GM19043 (cell line): ENCODE data around the gene VWA7.
A peak's percentile ranks its signal among the peaks of the same experiment; 100 is the strongest.

ENCODE experiments used
- ATAC-seq: cut with Tn5 transposase; IDR thresholded peaks from one replicate; pipeline ENCODE4 v1.9.1; 2021; ENCODE audit warnings: low read depth; ENCODE audit not compliant: unreplicated experiment

Gene VWA7

GRCh38 chr6:31732029-31732428 is 45.1 kb downstream of the VWA7 start:
- ATAC-seq: no peak

DNA sequence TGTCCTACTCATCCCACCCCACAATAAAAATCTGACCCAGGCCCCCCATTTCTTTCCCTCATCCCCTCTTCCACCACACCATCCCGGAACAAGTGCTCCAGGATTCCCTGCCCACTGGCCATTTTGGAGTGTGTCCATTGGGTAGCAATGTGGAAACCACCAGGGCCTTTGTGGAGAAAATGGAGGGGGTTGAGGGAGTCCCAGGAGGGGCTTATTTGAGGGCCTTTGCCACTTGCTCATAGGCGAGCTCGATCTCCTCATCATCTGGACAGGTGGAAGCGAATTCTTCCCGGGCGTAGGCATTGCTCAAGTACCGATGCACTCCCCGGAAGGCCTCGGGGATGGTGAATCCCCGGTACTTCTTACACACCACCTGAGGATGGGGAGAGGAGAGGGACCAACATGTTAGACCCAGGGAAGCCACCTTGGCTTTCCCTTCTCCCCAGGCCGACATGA is 46.5 kb downstream of the VWA7 start:
- no peak for ATAC-seq

- ATAC-seq: no peak
Observed at GRCh38 chr6:31729979-31730630, 47.0 kb downstream of the VWA7 start.

DNA sequence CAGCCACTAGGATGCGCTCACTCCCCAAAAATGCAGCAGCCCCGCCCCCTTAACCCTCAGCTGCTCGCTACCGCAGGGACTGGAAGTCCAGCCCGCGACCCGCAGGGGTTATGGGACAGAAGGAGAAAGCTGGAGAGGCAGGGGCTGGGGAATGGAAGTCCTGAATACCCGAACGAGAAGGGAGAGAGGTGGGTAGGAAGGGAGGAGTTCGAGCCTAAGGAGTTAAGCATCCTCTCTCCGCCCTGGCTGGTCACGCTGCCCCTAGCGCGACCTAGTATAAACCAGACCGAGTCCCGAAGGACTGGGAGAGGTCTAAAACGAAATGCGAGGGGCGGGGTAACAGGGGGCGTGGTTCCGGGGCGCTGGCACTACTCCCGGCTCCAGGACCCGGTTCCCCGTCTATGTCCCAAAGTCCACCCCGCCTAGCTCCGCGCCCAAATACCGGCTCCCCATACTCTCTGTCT is 47.6 kb downstream of the VWA7 start:
- ATAC-seq: no peak

DNA sequence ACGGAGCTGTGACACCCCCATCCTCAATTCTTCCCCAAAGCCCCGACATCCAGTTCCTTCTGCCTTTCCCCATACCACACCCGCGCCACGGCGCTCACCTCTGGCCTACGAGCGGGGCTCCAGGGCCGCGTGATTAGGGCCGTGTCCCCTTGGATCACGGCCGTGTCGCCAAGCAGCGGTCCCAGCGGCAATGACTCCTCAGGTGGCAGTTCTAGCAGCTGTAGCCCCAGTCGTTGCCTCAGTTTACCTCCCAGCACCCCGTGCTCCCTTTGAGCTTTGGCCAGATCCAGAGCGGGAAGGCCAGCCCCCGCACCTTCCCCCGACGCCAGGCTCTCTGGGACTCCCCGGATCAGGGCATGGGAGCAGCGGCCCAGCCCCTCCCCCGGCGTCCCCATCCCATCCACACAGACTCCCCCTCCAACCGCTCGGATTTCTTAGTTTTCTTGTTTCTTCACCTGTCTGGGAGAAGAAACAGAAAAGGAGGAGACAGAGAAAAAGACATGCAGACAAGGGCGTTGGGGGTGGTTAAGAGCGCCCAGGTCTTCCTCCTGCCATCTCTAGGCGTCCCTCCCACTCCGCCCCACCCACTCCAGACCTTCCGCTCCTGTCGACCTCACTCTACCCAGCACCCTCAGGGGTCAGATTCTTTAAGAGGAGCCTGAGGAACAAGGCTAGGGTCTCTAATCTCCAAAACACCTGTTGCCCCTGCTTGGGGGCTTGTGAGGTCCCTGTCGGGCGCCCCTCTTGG is 48.2 kb downstream of the VWA7 start, which contains the start of gene DDAH2:
TSS of gene DDAH2 (minus strand) at position 533 of the 748 bp plus-strand sequence. CDS start at position 395, 138 bp downstream.
- ATAC-seq: no peak

DNA sequence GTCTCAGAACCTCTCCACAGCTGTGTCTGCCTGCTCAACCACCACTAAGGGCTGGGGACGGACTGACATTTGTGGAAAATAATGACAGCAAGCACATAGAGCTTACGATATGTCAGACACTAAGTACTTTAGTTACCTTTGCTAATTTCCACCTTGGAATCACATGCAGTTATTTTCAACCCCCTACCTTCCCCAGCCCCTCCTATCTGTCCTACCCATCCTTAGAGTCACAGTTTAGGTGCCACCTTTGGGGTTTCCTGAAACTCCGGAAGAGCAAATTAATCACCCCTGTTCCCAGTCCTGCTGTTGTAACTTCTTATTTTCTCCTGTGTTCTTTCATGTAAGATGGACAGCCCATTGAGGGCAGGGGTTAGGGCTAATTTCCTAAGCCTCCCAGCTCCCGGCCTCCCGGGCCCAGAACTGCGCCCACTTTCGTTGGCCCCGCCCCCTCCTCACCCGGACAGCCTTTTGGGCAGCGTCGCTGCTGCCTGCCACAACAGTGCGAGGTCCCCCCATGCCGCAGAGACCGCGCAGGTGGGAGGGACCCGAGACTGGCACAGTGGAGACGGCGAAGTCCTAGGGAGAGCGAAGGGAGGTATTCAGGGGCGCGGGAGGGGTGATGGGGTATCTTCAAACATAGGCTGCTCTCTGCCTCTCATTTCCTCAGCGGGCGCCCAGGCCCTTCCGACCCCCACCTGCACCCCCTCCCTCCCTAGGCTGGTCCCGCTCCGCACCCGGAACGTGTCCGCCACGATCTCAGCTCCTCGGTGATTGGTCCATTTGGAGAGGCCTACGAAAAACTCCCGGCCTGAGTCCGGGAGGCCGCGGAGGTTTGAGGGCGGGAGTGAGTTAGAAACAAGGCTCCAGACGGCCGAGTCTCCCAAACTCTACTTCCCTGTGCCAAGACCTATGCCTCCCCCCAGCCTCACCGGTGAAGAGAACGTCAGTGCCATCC is 49.1 kb downstream of the VWA7 start:
- ATAC-seq: no peak

- peak; percentile 65 for ATAC-seq
Observed at GRCh38 chr6:31727034-31727716, 50.0 kb downstream of the VWA7 start.

GRCh38 chr6:31725502-31726350 is 51.4 kb downstream of the VWA7 start:
- ATAC-seq: no peak

GRCh38 chr6:31723980-31724691 is 53.0 kb downstream of the VWA7 start:
- no peak for ATAC-seq

DNA sequence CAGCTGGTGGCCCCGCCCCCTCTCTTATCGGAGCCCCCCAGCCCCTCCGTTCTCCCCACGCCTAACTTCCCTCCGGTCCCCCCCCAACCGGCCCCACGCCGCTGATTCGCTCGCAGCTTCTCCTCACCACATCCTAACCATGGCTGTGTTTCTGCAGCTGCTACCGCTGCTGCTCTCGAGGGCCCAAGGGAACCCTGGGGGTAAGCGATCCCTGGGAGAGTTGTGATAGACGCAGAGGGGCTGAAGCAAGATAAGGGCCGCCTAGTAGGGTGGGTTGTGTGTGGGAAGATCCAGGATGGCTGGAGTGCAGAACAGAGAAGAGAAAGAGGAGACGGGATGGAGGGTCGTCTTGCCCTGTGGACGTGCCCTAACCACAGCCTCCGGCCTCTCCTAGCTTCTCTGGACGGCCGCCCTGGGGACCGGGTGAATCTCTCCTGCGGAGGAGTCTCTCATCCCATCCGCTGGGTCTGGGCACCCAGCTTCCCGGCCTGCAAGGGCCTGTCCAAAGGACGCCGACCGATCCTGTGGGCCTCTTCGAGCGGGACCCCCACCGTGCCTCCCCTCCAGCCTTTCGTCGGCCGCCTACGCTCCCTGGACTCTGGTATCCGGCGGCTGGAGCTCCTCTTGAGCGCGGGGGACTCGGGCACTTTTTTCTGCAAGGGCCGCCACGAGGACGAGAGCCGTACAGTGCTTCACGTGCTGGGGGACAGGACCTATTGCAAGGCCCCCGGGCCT is 53.7 kb downstream of the VWA7 start, which contains the start of gene MPIG6B:
TSS of gene MPIG6B (plus strand) at position 129 of the 735 bp plus-strand sequence. CDS start at position 140, 11 bp downstream.
- no peak for ATAC-seq

GRCh38 chr6:31722173-31722572 is 55.0 kb downstream of the VWA7 start:
- no peak for ATAC-seq

- no peak for ATAC-seq
Observed at GRCh38 chr6:31721351-31722020, 55.6 kb downstream of the VWA7 start, which contains the start of gene LY6G6C. Gene LY6G6C (minus strand): TSS chr6:31721746. CDS start chr6:31721679, 67 bp downstream.

DNA sequence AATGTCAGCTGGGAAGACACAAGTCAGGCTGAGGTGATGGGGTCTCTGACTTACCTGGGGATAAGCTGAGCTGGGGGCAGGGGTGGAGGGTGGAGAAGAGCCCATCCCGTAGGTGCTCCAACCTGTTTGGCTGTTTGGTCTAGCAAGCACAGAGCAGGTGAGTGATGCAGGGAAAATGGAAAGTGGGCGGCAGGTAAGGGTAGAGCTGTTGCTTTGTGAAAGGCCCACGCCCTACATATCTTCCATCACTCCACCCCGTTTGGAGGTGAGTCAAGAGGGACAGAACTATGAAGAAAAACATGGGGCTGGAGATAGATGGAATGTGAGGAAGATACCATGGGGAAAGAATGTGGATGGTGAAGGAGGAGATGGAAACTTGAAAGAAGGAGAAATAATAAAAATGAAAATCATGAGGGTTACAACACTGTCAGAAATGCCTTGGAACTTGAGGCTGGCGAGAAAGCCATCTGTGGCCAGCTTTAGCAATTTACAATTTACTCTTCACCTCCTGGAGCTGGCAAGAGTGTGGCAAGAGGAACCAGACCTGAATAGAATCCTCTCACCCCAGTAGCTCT is 56.8 kb downstream of the VWA7 start:
- no peak for ATAC-seq

DNA sequence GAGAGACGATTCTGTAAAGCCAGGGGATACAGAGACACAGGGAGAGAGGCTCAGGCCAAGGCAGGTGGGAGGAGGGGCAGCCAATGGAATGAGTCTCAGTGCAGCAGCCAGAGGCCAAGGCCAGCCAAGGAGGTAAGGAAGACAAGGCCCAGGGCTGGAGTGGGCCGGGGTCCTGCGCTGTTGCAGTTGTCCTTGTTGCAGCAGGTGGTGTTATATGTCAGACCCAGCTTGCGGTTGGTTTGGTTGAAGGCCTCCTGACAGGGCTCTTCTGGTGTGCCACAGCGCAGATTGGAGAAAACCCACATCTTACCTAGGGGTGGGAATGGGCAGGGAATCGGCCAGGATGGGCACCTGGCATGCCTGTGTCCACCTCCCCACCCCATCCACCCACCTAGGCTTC is 58.1 kb downstream of the VWA7 start:
- ATAC-seq: no peak

- no peak for ATAC-seq
Observed at GRCh38 chr6:31718265-31718664, 58.9 kb downstream of the VWA7 start.

DNA sequence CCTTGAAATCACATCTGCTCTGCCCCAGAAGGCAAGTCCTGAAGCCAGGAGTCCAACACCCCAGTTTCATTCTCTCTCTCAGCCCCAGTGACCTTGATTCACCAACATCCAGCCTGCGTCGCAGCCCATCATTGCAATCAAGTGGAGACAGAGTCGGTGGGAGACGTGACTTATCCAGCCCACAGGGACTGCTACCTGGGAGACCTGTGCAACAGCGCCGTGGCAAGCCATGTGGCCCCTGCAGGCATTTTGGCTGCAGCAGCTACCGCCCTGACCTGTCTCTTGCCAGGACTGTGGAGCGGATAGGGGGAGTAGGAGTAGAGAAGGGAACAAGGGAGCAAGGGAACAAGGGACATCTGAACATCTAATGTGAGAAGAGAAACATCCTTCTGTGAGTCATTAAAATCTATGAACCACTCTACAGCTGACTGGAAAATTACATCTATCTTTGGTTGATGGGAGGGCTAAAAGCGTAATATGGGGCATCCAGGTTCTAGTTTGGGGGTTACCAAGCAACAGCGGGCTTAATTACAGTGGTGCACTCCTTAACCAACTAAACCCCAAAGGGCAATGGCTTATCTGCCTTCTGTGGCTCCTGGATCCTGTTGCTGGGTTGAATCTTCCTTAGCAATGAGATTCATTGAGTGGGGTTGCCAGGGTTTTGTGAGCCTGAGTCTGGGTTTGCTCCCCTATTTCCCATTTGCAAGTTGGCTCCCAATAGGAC is 59.5 kb downstream of the VWA7 start:
- no peak for ATAC-seq
